ENCODE results near the gene LYPD4.

LYPD4 gene

DNA sequence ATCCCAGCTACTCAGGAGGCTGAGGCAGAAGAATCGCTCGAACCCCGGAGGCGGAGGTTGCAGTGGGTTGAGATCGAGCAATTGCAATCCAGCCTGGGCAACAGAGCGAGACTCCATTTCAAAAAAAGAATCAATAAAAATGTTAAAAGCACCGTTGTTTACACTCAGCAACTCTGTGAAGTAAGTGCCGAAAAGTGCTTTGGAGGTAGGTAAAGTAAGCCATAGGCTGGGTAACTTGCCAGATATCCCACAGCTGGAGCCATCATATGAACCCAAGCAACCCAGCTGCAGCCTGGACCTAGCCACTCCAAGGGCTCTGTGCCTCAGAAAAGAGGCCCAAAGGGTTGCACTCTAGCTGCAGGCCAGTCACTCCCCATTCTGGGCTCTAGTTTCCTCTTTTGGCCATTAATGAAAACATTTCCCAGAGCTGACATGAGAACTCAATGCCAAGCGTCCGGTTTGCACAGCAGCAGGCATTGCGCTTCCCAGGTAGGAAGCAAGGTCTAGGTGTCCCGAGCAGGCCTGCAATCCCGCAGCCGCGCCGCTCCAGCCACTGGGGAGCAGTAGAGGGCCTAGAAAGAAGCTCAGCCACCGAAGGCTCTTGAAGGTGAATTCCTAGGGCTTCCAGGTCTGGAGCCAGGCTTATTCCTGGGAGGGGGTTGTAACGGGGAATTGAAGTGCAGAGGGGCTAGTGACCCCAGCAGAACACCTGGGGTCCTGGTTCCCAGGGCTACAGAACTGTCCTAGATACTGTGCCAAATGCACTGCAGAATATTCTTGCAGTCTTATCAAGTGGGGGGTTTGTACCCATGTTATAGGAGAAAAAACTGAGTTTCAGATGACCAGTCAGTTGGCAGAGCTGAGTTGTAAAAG, 28.5 kb upstream of the LYPD4 start:
- DNase-seq (ENCODE audit: low read depth in 3 of 3): peak in 2 of 3 experiments; percentile 43 to 69

DNA sequence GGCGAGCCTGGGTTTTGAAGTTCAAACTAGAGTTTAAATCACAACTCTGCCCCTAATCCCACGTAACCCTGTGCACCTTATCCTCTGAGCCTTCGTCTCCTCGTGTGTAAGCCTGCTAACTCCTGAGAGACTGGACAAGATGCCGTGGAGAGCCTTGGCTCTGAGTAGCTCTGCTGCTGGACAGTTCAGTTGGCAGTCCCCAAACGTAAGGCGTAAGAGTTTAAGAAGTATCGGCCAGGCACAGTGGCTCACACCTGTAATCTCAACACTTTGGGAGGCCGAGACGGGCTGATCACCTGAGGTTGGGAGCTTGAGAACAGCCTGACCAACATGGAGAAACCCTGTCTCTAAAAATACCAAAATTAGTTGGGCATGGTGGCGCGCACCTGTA, 27.9 kb upstream of the LYPD4 start:
- no peak for DNase-seq (ENCODE audit: low read depth in 3 of 3)

DNA sequence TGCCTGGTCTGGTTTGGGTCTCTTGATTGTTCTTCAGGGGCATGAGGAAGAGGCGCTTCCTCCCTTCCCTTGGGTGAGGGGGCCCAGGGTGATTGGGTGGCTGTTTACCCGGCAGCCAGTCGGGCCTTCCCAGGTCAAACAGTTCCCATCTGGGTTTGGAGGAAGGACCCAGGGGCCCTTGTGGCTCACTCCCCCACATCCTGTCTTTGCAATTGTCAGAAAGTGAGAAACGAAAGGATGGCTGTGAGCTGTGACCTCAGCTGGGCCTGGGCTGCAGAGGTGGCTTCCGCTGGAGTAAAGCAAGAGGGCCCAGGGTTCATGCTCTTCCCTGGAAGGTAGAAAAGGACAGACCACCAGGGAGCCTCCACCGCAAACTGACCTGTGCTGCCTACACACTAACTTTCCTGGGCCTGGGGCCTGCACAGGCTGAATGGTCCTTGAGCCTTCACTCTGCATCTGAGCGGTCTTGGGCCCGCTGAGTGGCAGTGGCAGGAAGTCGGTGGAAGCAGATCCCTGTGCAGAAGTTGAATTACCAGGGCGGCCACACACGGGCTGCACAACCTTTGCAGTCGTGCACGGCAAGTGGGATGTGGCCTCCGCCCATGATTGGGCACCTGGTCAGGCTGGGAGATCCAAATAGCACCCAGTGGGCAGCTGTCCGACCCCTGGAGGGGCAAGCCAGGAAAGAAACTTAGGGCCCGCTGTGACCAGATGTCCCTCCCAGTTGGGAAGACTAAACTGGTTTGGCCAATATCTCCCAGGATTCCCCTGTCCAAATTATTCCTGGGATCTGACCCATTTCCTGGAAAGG, 27.3 kb upstream of the LYPD4 start:
- DNase-seq (ENCODE audit: low read depth in 3 of 3): peak in 2 of 3 experiments; percentile 40 to 69

DNA sequence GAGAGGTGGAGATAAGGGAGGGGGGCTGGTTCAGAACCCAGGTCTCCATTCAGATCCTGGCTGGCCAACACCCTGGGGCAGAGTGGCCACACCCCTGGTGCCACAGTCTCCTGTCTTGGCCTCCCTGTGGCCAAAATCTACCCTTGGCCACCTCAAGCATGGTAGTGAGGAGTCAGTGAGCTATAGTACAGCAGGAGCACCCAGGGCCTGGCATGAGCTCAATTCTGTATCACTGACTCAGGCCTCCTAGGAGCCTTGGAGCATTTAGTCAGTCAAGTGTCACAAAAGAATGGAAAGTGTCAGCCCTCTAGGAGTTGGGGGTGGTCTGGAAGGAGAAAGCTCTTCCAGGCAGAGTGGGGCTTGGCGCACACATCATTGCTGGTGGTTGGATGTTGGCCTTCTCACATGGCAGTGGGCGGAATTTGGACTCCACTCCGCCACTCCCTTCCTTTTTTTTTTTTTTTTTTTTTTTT, 26.0 kb upstream of the LYPD4 start:
- no peak for DNase-seq (ENCODE audit: low read depth in 3 of 3)

DNA sequence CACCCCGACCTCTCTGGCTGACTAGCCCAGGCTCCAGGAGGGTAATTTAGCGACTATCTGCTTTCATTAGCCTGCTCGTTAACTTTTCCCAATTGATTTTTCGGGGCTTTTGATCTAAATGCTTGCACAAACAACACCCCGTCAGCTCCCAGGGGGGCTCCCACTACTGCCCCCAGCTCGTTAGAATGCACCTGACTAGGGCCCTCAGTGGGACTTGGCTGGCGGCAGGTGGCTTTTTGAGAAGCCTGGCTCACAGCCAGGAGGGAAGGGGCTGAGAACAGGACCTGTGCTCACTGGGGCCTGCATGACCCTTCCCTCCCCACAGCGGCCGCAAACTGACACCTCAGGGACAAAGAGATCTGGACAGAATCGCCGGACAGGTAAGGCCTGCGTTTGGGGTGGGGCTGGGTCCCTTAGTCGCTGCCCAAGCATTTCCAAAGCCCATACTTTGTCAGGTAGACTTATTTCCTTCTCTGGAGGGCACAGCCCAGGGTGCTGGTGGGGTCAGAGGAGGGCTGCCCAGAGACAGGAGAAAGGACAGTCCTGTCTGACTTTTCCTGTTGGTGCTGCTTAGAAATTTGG, 25.0 kb upstream of the LYPD4 start:
- no peak for DNase-seq (ENCODE audit: low read depth in 3 of 3)

DNA sequence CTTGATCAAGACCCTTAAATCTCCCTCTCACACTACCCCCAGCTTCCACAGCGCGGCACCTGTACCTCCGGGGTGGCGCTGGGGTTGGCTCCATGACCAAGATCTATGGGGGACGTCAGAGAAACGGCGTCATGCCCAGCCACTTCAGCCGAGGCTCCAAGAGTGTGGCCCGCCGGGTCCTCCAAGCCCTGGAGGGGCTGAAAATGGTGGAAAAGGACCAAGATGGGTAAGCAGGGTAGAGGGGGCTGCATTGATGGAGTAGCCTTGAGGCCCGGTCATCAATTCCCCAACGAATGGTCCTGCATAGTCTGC, 24.5 kb upstream of the LYPD4 start:
- no peak for DNase-seq (ENCODE audit: low read depth in 3 of 3)

DNA sequence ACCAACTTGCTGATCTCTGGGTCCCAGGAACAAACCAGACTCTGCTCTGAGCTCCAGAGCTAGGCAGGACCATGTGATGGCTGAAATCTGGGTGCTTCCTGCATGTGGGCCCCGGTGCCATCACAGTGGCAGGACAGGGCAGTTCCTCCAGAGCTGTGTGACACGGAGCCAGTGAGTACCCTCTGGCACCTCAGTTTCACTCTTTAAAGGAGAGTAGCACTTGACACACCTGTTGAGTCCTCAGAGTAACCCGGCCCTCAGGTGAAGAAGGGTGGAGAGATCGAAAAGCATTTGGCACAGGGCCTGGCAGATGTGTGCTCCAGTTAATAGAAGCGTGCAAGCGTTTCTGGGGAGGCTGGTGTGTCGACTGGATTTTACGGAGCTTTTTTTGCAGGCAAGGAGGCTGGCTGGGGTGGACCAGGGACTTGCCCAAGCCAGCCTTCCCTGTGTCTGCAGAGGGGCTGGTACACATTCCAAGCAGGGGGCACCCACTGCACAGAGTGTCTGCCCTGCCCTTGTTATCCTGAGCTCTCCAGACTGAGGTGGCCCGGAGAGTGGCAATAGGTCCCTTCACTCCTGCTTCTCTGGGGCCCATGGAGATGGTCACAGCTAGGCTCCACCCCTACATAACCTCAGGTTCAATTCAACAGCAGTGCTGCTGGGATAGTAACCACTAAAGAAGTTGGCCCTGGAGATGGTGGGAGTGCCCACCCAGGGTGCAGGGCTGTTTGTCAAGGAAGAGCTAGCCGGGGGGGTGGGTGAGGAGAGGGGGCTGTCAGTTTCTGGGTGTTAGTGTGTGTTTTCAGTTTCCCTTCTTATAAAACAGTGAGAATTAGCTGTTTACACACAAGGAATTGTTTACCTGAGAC, 23.9 kb upstream of the LYPD4 start:
- no peak for DNase-seq (ENCODE audit: low read depth in 3 of 3)

DNA sequence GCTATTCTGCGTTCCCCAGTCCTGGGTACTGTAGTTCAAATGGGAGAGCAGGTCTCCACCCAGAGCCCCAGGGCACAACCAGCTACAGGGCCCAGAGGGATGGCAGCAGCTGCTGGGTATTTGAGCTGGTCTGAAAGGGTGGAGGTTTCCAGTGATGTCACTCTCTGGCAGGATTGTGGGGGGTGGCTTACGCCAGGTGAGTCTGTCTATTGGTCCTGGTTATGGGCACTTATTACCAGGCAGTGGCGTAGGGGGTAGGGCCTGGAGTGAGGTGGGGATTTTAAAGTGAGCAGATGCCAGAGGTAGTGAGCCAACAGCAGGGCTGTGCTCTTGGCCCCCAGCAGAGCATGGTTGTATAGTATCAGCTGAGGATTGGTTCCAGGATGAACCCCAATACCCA, 21.8 kb upstream of the LYPD4 start:
- no peak for DNase-seq (ENCODE audit: low read depth in 3 of 3)

DNA sequence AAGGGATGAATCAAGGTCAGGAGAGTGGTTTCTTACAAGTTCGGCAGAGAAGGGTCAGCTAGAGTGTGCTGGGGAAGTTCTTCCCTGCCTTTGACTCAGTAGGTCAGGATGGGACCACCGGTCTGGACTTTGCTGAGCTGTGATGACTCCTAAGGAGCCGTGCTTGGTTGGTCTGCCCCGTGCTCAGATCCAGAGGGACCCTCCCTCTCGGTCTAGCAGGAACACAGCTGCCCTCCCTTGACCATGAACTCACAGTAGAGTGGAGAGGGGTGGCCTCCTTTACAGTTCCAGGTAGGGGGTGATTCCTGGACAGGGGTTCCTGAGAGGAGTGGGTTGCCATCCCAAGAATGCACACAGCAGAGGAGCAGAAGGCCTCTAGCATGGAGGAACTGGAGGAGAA, 19.9 kb upstream of the LYPD4 start:
- DNase-seq (ENCODE audit: low read depth in 3 of 3): no peak

DNA sequence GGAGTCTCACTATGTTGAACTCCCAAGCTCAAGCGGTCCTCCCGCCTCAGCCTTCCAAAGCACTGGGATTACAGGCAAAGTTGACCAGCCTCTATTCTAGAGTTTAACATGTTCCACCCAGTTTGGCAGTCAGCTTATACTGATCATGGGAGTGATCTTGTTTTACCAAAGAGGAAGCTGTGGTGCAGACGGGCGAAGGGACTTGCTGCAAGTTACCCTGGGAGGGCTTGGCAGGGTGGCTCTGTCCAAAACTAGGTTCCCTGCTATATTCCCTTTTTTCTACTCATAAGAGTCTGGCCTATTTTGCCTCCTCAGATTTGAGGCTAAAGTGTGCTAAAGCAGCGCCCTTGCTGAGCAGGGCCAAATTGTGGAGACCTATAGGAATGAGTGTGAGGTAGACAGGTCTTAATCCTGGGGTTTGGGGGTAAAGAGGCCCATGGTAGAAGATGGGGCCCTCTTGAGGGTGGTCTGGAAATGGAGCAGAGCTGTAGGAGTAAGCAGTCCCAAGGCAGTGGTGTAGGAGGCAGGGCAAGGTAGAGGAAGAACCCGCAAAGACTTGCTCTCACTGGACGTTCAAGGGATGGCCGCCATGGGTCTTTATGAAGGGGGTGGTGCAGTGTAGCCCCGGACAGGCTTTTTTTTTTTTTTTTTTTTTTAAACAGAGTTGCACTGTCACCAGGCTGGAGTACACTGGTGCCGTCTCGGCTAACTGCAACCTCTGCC, 18.9 kb upstream of the LYPD4 start:
- no peak for DNase-seq (ENCODE audit: low read depth in 3 of 3)

DNA sequence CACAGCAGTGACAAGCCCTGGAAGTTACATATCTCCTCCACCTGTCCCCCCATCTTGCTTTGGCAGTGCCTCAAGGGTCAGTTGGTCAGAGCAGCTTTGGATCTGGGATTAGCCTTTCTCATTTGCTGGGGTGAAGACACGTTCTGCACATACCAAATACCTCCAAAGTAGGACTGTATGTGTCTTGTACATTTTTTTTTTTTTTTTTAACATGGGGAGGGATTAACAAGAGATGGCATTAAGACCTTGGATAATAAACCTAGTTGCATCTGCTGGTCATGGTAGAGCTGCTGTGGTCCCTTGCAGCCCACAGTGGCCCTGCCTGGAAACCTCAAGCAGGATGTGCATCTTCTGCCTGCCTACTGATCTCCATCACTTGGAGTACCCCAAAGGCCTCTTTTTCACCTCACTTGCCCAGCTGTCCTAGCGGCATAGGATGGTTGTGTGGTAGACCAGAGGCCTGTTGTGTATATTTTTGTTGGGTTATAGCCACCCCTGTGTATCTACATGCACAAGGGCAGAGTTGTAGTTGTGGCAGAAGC, 18.0 kb upstream of the LYPD4 start:
- no peak for DNase-seq (ENCODE audit: low read depth in 3 of 3)

DNA sequence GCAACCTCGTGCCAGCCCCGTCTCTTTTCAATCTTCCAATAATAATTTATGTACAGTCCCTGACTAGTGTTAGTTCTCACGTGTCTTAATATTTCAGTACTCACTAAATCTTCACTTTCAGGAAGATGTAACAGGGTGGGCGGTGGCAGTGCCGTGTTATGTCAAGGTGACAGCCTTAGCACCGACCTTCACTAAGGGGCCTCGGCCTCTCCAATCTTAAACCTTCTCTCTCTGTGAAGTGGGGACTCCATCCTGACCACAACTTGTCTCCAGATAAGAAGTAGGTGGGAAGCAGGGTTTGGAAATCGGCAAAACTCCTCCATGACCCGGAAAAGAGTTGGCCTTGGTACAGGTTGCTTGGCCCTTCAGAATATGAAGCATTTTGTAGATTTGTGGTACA, 17.4 kb upstream of the LYPD4 start:
- DNase-seq (ENCODE audit: low read depth in 3 of 3): no peak

DNA sequence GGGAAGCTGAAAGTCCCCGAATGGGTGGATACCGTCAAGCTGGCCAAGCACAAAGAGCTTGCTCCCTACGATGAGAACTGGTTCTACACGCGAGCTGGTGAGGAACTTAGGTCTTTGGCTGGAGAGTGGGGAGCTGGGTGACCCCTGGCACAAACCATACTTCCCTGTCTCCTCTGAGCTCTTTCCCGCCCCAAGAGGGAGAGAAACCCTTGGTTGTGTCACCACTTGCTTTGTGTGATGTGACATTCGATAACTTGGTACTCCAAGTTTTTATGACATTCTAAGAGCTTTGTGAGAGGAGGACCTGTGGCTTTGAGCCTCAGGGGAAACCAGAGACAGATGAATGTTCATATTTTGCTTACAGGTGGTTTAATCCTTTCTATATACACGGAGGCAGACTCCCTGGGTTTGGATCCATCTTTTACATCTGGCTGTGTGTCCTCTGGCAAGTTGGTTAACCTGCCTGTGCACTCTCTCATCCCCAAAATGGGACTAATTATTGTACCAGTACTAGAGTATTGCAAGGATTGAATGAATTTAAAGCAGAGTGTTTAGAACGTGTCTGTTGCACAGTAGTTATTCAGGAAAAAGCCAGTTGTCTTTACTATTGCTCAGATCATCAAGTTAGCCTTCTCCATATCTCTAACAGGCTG, 16.8 kb upstream of the LYPD4 start:
- DNase-seq (ENCODE audit: low read depth in 3 of 3): no peak

DNA sequence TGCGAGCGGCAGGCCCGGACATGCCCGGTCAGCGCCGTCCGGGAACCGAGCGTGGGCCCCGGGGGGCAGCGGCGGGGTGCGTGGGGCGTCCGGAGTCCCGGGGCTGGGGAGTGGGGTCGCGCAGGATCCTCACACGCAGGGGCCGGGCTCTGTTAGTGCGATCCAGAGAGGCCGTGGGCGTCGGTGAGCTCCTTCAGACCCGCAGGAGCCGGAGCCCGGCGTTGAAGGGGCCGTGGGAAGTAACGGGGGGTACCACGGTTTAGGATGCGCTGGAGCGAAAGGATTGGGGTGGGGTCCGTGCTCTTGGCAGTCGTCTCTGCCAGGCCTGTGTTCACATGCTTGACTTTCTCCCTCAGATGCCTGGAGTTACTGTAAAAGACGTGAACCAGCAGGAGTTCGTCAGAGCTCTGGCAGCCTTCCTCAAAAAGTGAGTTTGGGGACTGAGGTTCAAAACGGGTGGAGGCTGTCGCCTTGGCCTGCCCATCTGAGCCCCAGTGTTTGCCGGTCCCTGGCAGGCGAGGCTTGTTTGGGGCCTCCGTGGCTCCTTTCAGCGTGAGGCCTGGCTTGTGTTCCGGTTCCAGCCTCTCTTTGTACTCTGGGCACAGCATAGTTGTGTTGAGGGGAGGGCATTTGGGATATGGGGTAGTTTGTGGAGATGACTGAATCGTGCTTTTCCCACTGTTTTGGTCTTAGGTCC, 16.1 kb upstream of the LYPD4 start:
- peak in 1 of 3 experiments; percentile 36 for DNase-seq (ENCODE audit: low read depth in 3 of 3)

DNA sequence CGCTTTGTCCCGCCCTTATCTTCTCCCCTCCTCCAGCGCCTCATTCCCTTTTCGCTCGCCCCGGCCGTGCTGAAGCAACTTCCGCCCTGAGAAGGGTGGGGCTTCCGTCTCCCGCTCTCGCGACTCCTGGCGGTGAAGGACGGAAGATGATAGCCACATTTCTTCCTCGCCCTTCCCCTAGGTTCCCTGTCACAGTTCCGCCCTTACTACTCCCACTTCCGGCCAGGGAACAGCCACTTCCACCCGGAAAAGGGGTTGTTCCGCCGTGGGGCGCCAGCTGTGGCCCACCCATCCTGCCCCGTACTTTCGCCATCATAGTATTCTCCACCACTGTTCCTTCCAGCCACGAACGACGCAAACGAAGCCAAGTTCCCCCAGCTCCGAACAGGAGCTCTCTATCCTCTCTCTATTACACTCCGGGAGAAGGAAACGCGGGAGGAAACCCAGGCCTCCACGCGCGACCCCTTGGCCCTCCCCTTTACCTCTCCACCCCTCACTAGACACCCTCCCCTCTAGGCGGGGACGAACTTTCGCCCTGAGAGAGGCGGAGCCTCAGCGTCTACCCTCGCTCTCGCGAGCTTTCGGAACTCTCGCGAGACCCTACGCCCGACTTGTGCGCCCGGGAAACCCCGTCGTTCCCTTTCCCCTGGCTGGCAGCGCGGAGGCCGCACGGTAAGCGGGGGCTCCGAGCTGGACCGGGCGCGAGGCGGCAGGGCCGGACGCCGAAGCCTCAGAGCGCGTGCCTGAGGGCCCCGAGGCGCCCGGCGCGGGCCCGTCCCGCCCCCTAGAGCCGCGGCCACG, 15.3 kb upstream of the LYPD4 start, which contains the start of gene RPS19:
Gene RPS19 (plus strand): TSS at position 638 of the 801 bp plus-strand sequence. CDS start 520 bp downstream, outside the sequence.
- peak; percentile 98 for DNase-seq (ENCODE audit: low read depth in 3 of 3)

DNA sequence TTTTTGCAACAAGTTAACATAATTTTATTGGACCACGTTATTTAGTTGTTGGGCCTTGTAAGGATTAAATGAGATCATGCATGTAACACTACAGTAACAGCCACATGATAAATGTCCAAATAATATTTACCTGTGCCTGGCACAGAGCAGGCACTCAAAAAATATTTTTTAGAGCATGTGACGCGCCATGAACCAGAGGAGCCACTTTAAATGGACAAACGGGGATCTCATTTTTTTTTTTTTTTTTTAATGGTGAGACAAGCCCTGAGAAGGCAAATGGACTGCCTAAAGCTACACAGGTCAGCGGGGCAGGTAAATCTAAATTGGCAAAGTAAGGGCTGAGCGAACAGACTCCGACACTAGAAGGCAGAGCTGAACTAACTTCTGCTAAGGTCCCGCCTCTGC, 14.7 kb upstream of the LYPD4 start:
- DNase-seq (ENCODE audit: low read depth in 3 of 3): no peak

DNA sequence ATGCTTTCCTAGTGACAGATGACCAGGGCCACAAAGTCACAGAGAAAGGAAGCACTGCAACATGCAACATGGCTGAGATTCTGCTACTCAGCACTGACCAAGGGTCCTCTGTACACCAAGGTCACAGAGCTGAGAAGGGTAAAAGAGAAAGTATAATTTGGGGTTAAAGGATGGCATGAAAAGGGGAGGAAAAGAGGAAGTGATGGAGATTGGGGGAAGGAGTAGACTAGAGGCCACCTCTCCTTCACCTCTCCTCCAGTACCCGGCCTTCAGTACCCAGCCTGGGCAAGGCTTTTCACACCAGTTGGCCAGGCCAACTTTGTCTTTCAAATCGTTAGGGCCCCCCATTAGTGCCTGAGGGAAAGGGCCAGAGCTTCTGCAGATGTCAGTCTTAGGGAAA, 9.3 kb upstream of the LYPD4 start:
- no peak for DNase-seq (ENCODE audit: low read depth in 3 of 3)

DNA sequence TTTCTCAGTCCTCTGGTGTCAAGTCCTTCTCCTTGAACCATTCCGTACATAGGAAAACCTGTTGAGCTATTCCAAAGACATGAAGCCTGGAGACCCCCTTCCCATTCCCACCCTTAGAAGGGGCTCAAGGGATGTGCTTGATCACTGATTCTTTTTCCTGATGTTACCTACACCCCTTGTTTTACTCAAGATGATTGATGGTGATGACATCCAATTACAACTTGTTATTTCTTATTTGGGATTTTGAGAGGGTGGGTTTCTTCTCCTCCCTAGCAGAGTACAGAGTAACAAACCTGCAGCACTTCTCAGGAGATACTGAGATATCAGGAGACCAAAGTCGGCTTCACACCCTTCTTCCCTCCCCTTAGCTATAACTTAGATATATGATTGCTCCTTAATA, 8.9 kb upstream of the LYPD4 start:
- no peak for DNase-seq (ENCODE audit: low read depth in 3 of 3)

DNA sequence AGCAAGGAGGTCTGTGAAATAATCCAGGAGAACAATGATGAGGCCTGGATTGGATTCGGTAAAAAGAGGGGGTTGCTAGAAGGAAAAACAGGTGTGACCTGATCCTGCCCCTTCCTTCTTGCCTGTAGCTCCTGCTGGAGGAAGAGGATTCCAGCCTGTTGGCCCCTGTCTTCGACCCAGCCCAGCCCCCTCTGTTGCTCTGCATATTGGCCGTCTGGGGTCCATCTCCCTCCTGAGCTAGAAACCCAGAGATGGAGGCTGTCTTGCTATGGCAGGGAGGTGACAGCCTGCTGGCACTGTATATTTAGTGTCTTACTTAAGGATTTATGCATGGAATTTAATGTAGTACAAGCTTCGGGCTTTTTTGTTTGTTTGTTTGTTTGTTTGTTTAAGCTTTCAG, 7.0 kb upstream of the LYPD4 start:
- no peak for DNase-seq (ENCODE audit: low read depth in 3 of 3)
